Hepatocyte (in vitro differentiated cells): ENCODE measurements around the gene ATP2C2.

Experiments used
- CTCF ChIP-seq: fragments of 200-600 bp; sonication (generic); IDR thresholded peaks from 2 replicates; pipeline ENCODE4 v1.5.1; 2016; ENCODE audit warnings: antibody characterized with exemption, mild to moderate bottlenecking; ENCODE audit not compliant: poor library complexity
- EZH2 ChIP-seq: fragments of 200-600 bp; sonication (generic); IDR thresholded peaks from 2 replicates; pipeline ENCODE4 v1.6.1; 2016; ENCODE audit warnings: antibody characterized with exemption, mild to moderate bottlenecking, borderline replicate concordance
- EZH2phosphoT487 ChIP-seq: fragments of 200-600 bp; sonication (generic); IDR thresholded peaks from one replicate; pipeline ENCODE4 v1.6.1; 2018; ENCODE audit warnings: antibody characterized with exemption, mild to moderate bottlenecking, low read depth, moderate library complexity; ENCODE audit not compliant: unreplicated experiment, severe bottlenecking

- TF ChIP-seq CTCF (no peak), EZH2phosphoT487 (no peak), EZH2 (no peak)
Observed at GRCh38 chr16:84423416-84423837, 55.1 kb downstream of the ATP2C2 start.
